Fibroblast of pulmonary artery (primary cell): ENCODE measurements around the gene MYH13.

Experiments used
- DNase-seq: peaks from one replicate; pipeline ENCODE4 v3.0.0-alpha.2; 2010; ENCODE audit warnings: low read depth
- H3K4me3 ChIP-seq: replicated peaks from 2 replicates; pipeline ENCODE4 v1.5.1; 2011; ENCODE audit warnings: low read depth, mild to moderate bottlenecking, control low read depth, low read length, moderate library complexity
- TF ChIP-seq, protein P1 (sequence below): IDR thresholded peaks from 2 replicates; pipeline ENCODE4 v1.5.1; 2011; ENCODE audit warnings: mild to moderate bottlenecking, control low read depth, low read length, inconsistent platforms; ENCODE audit errors: missing control alignments

The MYH13 gene

DNA sequence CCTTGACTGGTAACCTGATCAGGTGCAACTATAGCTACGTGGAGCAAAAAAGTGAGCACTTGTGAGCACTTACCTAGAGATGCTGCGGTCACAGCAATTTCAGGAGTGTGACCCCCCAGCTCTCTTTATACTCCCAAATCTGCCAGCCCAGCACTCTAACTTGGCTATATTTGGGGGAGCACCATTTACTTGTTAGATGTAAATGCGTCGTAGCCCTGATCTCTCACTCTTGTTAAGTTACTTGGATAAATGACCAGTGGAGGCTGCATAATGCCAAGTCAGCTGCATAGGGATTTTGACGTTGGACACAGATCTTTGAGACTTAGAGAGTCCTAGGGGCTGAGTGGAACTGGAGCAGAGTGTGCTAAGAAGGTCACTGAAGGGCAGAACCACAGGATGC, at the start of gene MYH13:
MYH13 (minus strand) TSS at position 101 of the 400 bp plus-strand sequence. CDS start 8,476 bp downstream, outside the sequence.
- no peak for DNase-seq
- H3K4me3 ChIP-seq = no peak within 1 kb of the TSS
- TF ChIP-seq, protein P1, sequence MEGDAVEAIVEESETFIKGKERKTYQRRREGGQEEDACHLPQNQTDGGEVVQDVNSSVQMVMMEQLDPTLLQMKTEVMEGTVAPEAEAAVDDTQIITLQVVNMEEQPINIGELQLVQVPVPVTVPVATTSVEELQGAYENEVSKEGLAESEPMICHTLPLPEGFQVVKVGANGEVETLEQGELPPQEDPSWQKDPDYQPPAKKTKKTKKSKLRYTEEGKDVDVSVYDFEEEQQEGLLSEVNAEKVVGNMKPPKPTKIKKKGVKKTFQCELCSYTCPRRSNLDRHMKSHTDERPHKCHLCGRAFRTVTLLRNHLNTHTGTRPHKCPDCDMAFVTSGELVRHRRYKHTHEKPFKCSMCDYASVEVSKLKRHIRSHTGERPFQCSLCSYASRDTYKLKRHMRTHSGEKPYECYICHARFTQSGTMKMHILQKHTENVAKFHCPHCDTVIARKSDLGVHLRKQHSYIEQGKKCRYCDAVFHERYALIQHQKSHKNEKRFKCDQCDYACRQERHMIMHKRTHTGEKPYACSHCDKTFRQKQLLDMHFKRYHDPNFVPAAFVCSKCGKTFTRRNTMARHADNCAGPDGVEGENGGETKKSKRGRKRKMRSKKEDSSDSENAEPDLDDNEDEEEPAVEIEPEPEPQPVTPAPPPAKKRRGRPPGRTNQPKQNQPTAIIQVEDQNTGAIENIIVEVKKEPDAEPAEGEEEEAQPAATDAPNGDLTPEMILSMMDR = no peak

GRCh38 chr17:10421900-10422542, 49.2 kb upstream of the MYH13 start, which contains the start of gene MYH8:
MYH8 (minus strand) TSS chr17:10421950; CDS start chr17:10420227, 1,723 bp downstream.
- no peak within 1 kb of the TSS for H3K4me3 ChIP-seq
- TF ChIP-seq, protein P1 = no peak
- no peak for DNase-seq

DNA sequence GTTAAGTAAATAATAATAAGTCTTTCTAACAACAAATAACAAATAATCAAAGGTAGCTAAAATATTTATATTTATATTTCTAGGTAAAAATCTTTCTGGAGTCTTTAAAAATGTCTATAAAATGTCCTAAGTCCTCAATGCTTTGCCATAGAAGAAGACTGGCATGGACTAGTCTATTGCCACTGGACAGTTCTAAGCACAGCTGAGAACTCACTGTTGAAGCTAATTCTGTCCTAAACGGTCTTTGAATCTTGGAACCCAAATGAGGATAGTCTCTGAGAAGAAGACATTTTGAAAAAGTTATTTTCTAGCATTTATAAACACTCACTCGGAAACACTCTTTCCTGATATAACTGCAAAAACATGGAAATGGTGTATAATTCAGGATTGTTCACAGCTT, 48.4 kb upstream of the MYH13 start:
- TF ChIP-seq, protein P1 = no peak
- H3K4me3 ChIP-seq = no peak overlapping the region
- no peak for DNase-seq

GRCh38 chr17:10420811-10421210, 48.0 kb upstream of the MYH13 start:
- TF ChIP-seq, protein P1 = no peak
- no peak overlapping the region for H3K4me3 ChIP-seq
- no peak for DNase-seq

GRCh38 chr17:10417431-10417830, 44.6 kb upstream of the MYH13 start:
- no peak for DNase-seq

DNA sequence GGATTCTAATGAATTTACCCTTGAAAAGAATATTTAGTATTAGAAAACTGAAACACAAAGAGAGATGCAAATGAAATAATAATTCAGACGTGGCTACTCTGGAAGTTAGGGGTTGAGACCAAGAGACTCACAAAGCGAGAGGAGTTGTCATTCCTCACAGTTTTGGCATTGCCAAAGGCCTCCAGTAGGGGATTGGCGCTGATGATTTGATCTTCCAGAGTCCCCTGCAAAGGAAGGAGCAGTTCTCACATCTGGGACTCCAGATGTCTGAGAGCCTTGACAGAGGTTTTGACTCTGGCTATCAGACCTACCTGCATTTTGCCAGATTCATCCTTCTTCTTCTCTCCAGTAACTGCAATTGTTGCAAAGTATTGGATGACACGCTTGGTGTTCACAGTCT, 42.4 kb upstream of the MYH13 start:
- H3K4me3 ChIP-seq = no peak overlapping the region
- no peak for DNase-seq
- TF ChIP-seq, protein P1 = no peak

More at GRCh38 chr17:10417431-10417830, 44.6 kb upstream of the MYH13 start:
- TF ChIP-seq, protein P1 = no peak
- H3K4me3 ChIP-seq = no peak overlapping the region

DNA sequence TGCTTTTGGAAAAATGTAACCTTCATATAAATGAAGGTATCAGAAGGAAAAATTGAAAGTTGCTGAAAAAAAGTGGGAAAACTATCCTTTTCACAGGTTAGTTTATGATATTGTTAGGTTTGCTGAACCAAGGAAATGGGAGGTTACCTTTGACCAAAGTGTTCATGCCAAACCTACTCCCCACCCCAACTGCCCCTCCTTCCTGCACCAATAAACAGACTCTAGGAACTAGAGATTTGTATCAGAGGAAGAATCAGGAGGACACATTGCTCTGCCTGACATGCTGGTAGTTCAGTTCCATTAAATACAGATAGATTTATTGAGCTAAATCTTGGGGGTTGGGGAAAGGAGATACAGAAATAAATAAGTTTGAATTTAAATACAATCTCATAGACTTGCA, 30.8 kb upstream of the MYH13 start:
- TF ChIP-seq, protein P1 = no peak
- DNase-seq = no peak
- H3K4me3 ChIP-seq = no peak overlapping the region
